NCI-H2107 (cell line): Measurements from ENCODE around the gene IZUMO4.

Source experiments
- DNase-seq: peaks from one replicate; lab custom pipeline; 2025; lab: John Stamatoyannopoulos, UW

The IZUMO4 gene

DNA sequence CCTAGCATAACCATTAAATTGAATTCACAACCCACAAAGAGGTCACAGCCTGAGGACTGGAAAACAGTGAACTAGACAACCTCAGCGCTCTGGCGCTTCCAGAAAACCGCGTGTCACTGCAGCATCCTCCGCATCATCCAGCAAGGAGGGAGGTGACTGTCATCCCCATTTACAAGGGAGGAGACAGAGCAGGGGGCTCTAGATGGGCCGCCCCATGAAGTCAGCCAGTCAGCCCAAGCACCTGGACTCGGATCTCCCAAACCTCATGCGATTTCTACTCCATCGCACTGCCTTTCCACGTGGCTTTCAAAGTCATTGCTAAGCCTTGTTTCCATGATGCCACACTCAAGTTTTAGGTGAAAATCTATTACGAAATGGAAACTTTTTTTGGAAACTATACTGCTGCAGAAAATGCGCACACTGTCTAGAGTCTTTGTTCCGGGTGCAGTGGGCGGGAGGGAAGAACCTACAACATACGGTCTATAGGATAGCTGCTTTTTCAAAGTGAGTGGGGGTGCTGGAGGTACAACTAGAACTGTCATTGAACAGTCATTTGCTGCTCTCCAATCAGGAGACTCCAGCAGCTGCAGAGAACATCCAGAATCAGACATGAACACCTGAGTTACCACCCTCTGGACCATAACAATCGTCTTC is 51.9 kb downstream of the IZUMO4 start:
- DNase-seq = no peak
